Endothelial cell of umbilical vein (primary cell): ENCODE measurements around the gene HRH3. TPM values are rescaled to one million over a fixed set of nuclear protein-coding genes. Genes with fewer than 3 reads are reported as not detected.

Experiments
- BruUV-seq: library from RNA; stranded (reverse); fragments of 400-500 nt; replicated peaks from 2 replicates; lab custom pipeline; 2021; lab: Mats Ljungman, UMichigan
- CTCF ChIA-PET: fragments of 300-600, 350-600 bp; sonication (Branson Sonifier 250); formaldehyde crosslinking; loops from one replicate; lab custom pipeline; 2021; ENCODE audit warnings: antibody characterized with exemption, inconsistent platforms; lab: Charles Lee
- POLR2A ChIA-PET: fragments of 300-600, 350-600 bp; sonication (Branson Sonifier 250); formaldehyde crosslinking; loops from one replicate; lab custom pipeline; 2021; ENCODE audit warnings: antibody characterized with exemption, inconsistent platforms; lab: Charles Lee
- DNase-seq: peaks from one replicate; pipeline ENCODE4 v3.0.0-alpha.2; 2011; ENCODE audit warnings: low read depth, low spot score
- FAIRE-seq: peaks from 2 replicates; lab custom pipeline; 2011; peaks lifted over from hg19 to GRCh38; lab: Jason Lieb, UNC
- H2AFZ ChIP-seq: 2 replicates; pipeline ENCODE4 v1.6.0; 2012; ENCODE audit warnings: low read depth, low read length, control low read depth, inconsistent platforms
- H3K27ac ChIP-seq: 2 replicates; pipeline ENCODE4 v1.5.1; 2011; ENCODE audit warnings: low read depth, mild to moderate bottlenecking, control low read depth, low read length, moderate library complexity; ENCODE audit not compliant: insufficient read depth
- H3K27me3 ChIP-seq, 2 experiments: 2 replicates each; pipeline versions ENCODE4 v1.6.0 to v1.6.1; 2011; ENCODE audit warnings: low read length in 2 of 2, mixed read lengths in 1 of 2; ENCODE audit not compliant: control insufficient read depth in 2 of 2, insufficient read depth in 2 of 2
- H3K36me3 ChIP-seq, 2 experiments: 2 replicates in 1 of 2; 3 replicates in 1 of 2; pipeline ENCODE4 v1.5.1; 2011; ENCODE audit warnings: low read length in 2 of 2, mild to moderate bottlenecking in 1 of 2, moderate library complexity in 1 of 2; ENCODE audit not compliant: control insufficient read depth in 2 of 2, insufficient read depth in 2 of 2; ENCODE audit errors: extremely low read depth in 1 of 2
- H3K4me1 ChIP-seq: 3 replicates; pipeline ENCODE4 v1.5.1; 2011; ENCODE audit warnings: mild to moderate bottlenecking, low read length; ENCODE audit not compliant: control insufficient read depth, insufficient read depth; ENCODE audit errors: extremely low read depth
- H3K4me2 ChIP-seq: 2 replicates; pipeline ENCODE4 v1.6.1; 2011; ENCODE audit warnings: low read length, control low read depth, mixed read lengths; ENCODE audit not compliant: insufficient read depth
- H3K4me3 ChIP-seq, 3 experiments: fragments of 200-600 bp in 1 of 3; sonication (generic), shearing (Covaris generic) in 1 of 3; replicated peaks in 1 of 3; 2 replicates each; pipeline ENCODE4 v1.5.1; 2011 to 2016; ENCODE audit warnings: control low read depth in 3 of 3, low read length in 3 of 3, mild to moderate bottlenecking in 2 of 3, inconsistent platforms in 1 of 3, low read depth in 1 of 3, moderate library complexity in 1 of 3; ENCODE audit not compliant: insufficient read depth in 1 of 3
- H3K79me2 ChIP-seq: 2 replicates; pipeline ENCODE4 v1.6.0; 2012; ENCODE audit warnings: low read length, inconsistent platforms; ENCODE audit not compliant: control insufficient read depth, insufficient read depth
- H3K9ac ChIP-seq: replicated peaks from 2 replicates; pipeline ENCODE3; 2011; ENCODE audit warnings: low read length, control low read depth; ENCODE audit not compliant: insufficient read depth; ENCODE audit errors: extremely low read depth
- H3K9me1 ChIP-seq: replicated peaks from 3 replicates; pipeline ENCODE4 v1.6.0; 2011; ENCODE audit warnings: mild to moderate bottlenecking, low read length; ENCODE audit not compliant: control insufficient read depth, insufficient read depth; ENCODE audit errors: extremely low read depth
- H3K9me3 ChIP-seq: replicated peaks from 2 replicates; pipeline ENCODE4 v1.5.1; 2012; ENCODE audit warnings: low read length, inconsistent platforms; ENCODE audit not compliant: control insufficient read depth, insufficient read depth
- H4K20me1 ChIP-seq: replicated peaks from 2 replicates; pipeline ENCODE3; 2011; ENCODE audit warnings: mild to moderate bottlenecking, low read length; ENCODE audit not compliant: control insufficient read depth, insufficient read depth; ENCODE audit errors: extremely low read depth
- EZH2 ChIP-seq: IDR thresholded peaks from 2 replicates; pipeline ENCODE4 v1.6.1; 2012; ENCODE audit warnings: borderline replicate concordance, low read depth, mild to moderate bottlenecking, moderate library complexity, low read length, inconsistent platforms; ENCODE audit not compliant: severe bottlenecking
- FOS ChIP-seq: IDR thresholded peaks from 2 replicates; pipeline ENCODE4 v1.6.1; 2011; ENCODE audit warnings: mild to moderate bottlenecking, low read length, moderate library complexity, borderline replicate concordance; ENCODE audit not compliant: insufficient read depth
- GATA2 ChIP-seq: IDR thresholded peaks from 2 replicates; pipeline ENCODE4 v1.7.0; 2011; ENCODE audit warnings: low read depth, mild to moderate bottlenecking, moderate library complexity, mixed read lengths, low read length; ENCODE audit not compliant: insufficient read length, insufficient read depth
- JUN ChIP-seq: IDR thresholded peaks from 2 replicates; pipeline ENCODE4 v1.6.1; 2011; ENCODE audit warnings: borderline replicate concordance, low read depth; ENCODE audit not compliant: insufficient read length, insufficient read depth
- MYC ChIP-seq: IDR thresholded peaks from one replicate; pipeline ENCODE4 v1.6.1; 2011; ENCODE audit warnings: mild to moderate bottlenecking, low read depth, low read length
- POLR2A ChIP-seq: IDR thresholded peaks from 2 replicates; pipeline ENCODE4 v1.6.1; 2012; ENCODE audit warnings: low read depth, mild to moderate bottlenecking, control low read depth, low read length
- POLR2AphosphoS5 ChIP-seq: IDR thresholded peaks from 2 replicates; pipeline ENCODE4 v1.6.1; 2012; ENCODE audit warnings: low read depth, mild to moderate bottlenecking, control low read depth, low read length, moderate library complexity; ENCODE audit not compliant: insufficient read depth
- dilution Hi-C: fragments of 300-500 bp; cut with MboI; formaldehyde crosslinking; loops from one replicate; pipeline ENCODE4 v1.15.0; 2019; ENCODE audit warnings: low sequenced_read_pairs; ENCODE audit not compliant: extremely low pct_ligation_motif_present
- intact Hi-C: fragments of 100-400 bp; cut with micrococcal nuclease; formaldehyde crosslinking; loops from one replicate; pipeline ENCODE4 v1.10.0; 2022
- polyA plus RNA-seq, 4 experiments: library from polyadenylated mRNA; depleted of rRNA in 3 of 4; stranded (reverse) in 3 of 4; unstranded in 1 of 4; fragments of >200 nt; gene quantifications; 2 replicates each; pipeline versions ENCODE4 v1.2.1 to v1.2.3, GENCODE V29; 2011 to 2012; ENCODE audit warnings: missing spikeins in 1 of 4
- total RNA-seq: library from RNA; stranded (reverse); gene quantifications from 2 replicates; pipeline ENCODE4 v1.2.3, GENCODE V29; 2021
- TF ChIP-seq, protein P1 (sequence below), 2 donors: IDR thresholded peaks; 1 replicate in 1 of 2; 2 replicates in 1 of 2; pipeline ENCODE4 v1.5.1; 2011; ENCODE audit warnings: low read length in 2 of 2, mild to moderate bottlenecking in 2 of 2, moderate library complexity in 2 of 2, control low read depth in 1 of 2, inconsistent platforms in 1 of 2, low read depth in 1 of 2; ENCODE audit not compliant: insufficient read depth in 1 of 2; ENCODE audit errors: extremely low read depth in 1 of 2
- TF ChIP-seq, protein P2 (sequence below): IDR thresholded peaks from 2 replicates; pipeline ENCODE4 v1.6.1; 2011; ENCODE audit not compliant: insufficient read depth, insufficient read length

Gene HRH3
- total and polyA plus RNA-seq, 2 donors (not counting 3 experiments of a cell fraction or from before 2014, with no cell fraction given) = not detected

DNA sequence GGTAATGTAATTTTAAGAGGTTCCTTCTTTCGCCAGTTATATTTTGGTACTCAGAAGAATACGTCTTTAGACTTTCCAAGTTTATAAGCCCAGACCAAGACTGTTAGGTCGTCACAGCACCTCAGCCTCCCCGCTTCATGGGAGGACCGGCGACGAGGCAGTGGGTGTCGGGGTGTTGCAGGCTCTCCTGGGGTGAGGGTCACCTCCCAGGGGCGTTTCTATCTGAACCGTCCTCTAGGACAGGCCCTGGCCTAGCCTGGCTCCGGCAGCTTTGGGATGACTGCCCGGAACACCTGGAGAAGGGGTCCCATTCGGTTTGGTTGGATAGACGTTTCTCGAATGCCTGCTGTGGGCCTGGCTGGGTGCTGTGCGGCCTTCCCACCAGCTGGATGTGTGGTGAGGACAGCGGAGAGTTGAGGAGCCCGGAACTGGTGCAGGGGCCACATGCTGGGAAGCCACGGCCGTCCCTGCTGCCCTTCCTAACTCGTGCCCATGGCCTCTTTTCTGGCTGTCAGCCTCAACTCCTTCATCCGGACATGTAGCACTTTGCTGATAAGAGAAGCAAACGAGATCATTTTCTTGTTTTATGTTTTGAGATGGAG, 19.3 kb upstream of the HRH3 start:
- BruUV-seq = no TSS peak
- peaks cover 0 to 3% of the 10 kb centered on the region in 2 experiments for H3K36me3 ChIP-seq
- no peak for FAIRE-seq
- no peak overlapping the region for H3K27ac ChIP-seq
- no peak for DNase-seq
- H3K4me3 ChIP-seq = peak overlapping the region in 2 of 3 experiments; percentile 20 to 74
- H2AFZ ChIP-seq = no peak overlapping the region
- intact Hi-C loops (loop anchor here (2.0 kb wide), 2 partner anchors 45 to 147 kb away; partner anchors contain the start of gene RPS21), dilution Hi-C loops (no loop called here)
- peaks cover 5% of the 10 kb centered on the region for H3K4me1 ChIP-seq
- H3K9ac ChIP-seq = no peak overlapping the region
- peaks cover 3% of the 10 kb centered on the region for H3K79me2 ChIP-seq
- no peaks in the 10 kb centered on the region for H3K9me3 ChIP-seq
- CTCF ChIA-PET = no interaction called here
- H3K4me2 ChIP-seq = peak overlapping the region; percentile 31
- H4K20me1 ChIP-seq = no peaks in the 10 kb centered on the region
- H3K9me1 ChIP-seq = no peaks in the 10 kb centered on the region
- POLR2A ChIA-PET = no interaction called here
- TF ChIP-seq EZH2 = no peak
- TF ChIP-seq POLR2A = no peak
- no peak for TF ChIP-seq FOS
- TF ChIP-seq POLR2AphosphoS5 = no peak
- TF ChIP-seq, protein P1, sequence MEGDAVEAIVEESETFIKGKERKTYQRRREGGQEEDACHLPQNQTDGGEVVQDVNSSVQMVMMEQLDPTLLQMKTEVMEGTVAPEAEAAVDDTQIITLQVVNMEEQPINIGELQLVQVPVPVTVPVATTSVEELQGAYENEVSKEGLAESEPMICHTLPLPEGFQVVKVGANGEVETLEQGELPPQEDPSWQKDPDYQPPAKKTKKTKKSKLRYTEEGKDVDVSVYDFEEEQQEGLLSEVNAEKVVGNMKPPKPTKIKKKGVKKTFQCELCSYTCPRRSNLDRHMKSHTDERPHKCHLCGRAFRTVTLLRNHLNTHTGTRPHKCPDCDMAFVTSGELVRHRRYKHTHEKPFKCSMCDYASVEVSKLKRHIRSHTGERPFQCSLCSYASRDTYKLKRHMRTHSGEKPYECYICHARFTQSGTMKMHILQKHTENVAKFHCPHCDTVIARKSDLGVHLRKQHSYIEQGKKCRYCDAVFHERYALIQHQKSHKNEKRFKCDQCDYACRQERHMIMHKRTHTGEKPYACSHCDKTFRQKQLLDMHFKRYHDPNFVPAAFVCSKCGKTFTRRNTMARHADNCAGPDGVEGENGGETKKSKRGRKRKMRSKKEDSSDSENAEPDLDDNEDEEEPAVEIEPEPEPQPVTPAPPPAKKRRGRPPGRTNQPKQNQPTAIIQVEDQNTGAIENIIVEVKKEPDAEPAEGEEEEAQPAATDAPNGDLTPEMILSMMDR (IDR thresholded peaks at IDR 0.05; ENCODE audit: extremely low read depth in 1 of 2, insufficient read depth in 1 of 2, low read depth in 1 of 2, low read length in 2 of 2) = no peak
- TF ChIP-seq MYC = no peak
- TF ChIP-seq, protein P2, sequence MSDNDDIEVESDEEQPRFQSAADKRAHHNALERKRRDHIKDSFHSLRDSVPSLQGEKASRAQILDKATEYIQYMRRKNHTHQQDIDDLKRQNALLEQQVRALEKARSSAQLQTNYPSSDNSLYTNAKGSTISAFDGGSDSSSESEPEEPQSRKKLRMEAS = no peak
- TF ChIP-seq JUN = no peak
- TF ChIP-seq GATA2 = no peak
- no peaks in the 10 kb centered on the region for H3K27me3 ChIP-seq
